ENCODE results near the gene MZT1.

DNA sequence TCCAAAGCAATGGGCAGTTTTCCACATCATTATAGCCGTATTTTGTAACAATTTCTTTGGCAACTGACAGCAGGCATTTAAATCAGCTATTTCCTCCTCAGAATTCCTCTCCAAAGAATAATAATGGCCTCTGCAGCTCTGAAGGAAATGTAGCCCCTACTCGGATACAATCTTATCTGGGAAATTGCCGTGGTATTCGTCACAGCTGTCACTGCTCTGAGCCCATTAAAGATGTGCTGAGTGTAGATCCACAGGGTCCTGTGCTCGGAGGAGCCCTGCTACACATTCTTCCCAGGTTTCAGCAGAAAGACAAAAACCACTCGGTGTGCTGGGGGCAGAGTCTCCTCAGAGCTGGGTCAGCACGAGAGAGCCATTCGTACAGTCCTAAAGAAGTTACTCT, 33.1 kb downstream of the MZT1 start:
- TF ChIP-seq CTCF (conservative IDR thresholded peaks at IDR 0.05 in 1 of 2, IDR thresholded peaks at IDR 0.05 in 1 of 2; ENCODE audit: extremely low read depth in 1 of 2, insufficient read depth in 1 of 2, low read depth in 1 of 2, low read length in 2 of 2) (no peak), EZH2 (IDR thresholded peaks at IDR 0.05; ENCODE audit: borderline replicate concordance, low read length) (no peak)

Data from mammary epithelial cell (primary cell).